ENCODE data around the gene BRSK2.

DNA sequence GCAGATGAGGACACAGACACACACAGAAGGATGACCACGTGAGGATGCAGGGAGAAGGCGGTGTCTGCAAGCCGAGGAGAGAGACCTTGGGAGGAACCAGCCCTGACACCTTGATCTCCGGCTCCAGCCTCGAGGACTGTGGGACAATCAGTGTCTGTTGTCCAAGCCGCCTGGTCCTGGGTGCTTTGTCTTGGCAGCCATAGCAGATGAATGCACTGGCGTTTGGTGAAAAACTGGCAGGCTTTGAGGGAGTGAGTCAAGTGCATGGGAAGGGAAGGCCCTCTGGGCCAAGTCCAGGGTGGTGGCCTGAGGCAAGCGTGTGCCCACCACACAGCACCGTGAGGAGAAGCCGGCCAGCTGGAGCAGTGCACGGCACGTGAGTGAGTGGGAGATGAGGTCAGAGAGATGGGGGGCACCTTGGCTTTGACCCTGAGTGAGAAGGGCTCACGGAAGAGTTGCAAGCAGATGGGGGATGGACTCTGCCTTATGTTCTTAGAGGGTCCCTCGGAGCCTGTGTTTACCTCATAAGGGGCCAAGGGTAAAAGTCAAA lies 12.4 kb upstream of the BRSK2 start:
- TF ChIP-seq, protein P1, sequence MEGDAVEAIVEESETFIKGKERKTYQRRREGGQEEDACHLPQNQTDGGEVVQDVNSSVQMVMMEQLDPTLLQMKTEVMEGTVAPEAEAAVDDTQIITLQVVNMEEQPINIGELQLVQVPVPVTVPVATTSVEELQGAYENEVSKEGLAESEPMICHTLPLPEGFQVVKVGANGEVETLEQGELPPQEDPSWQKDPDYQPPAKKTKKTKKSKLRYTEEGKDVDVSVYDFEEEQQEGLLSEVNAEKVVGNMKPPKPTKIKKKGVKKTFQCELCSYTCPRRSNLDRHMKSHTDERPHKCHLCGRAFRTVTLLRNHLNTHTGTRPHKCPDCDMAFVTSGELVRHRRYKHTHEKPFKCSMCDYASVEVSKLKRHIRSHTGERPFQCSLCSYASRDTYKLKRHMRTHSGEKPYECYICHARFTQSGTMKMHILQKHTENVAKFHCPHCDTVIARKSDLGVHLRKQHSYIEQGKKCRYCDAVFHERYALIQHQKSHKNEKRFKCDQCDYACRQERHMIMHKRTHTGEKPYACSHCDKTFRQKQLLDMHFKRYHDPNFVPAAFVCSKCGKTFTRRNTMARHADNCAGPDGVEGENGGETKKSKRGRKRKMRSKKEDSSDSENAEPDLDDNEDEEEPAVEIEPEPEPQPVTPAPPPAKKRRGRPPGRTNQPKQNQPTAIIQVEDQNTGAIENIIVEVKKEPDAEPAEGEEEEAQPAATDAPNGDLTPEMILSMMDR (conservative IDR thresholded peaks at IDR 0.05 in 1 of 2, IDR thresholded peaks at IDR 0.05 in 1 of 2; ENCODE audit: low read depth in 1 of 2, low read length in 2 of 2): no peak
- TF ChIP-seq EZH2 (IDR thresholded peaks at IDR 0.05; ENCODE audit: low read length, missing control alignments): no peak
